Liver (tissue), 10 donors: ENCODE measurements around the gene PLIN1. TPM values are rescaled to one million over a fixed set of nuclear protein-coding genes. Genes with fewer than 3 reads are reported as not detected.

Experiments
- DNase-seq: peaks from one replicate; pipeline ENCODE4 v3.0.0-alpha.2; 2017; ENCODE audit warnings: low spot score
- H3K27ac ChIP-seq, 2 donors: one replicate each; pipeline ENCODE4 v1.7.0; 2013; ENCODE audit warnings: inconsistent platforms in 2 of 2, low read length in 2 of 2, control low read depth in 1 of 2, low read depth in 1 of 2, mild to moderate bottlenecking in 1 of 2
- H3K27me3 ChIP-seq, 4 donors: one replicate each; pipeline versions ENCODE4 v1.6.1 to v1.7.0; 2013; ENCODE audit warnings: low read length in 3 of 4, inconsistent platforms in 1 of 4, mild to moderate bottlenecking in 1 of 4, moderate library complexity in 1 of 4; ENCODE audit not compliant: control insufficient read depth in 4 of 4, insufficient read depth in 4 of 4
- H3K36me3 ChIP-seq, 4 donors: one replicate each; pipeline versions ENCODE4 v1.6.1 to v1.7.0; 2013; ENCODE audit warnings: low read length in 3 of 4, mild to moderate bottlenecking in 3 of 4, low read depth in 1 of 4, moderate library complexity in 1 of 4; ENCODE audit not compliant: control insufficient read depth in 4 of 4, insufficient read depth in 3 of 4
- H3K4me1 ChIP-seq, 4 donors: one replicate each; pipeline versions ENCODE4 v1.6.1 to v1.7.0; 2013; ENCODE audit warnings: low read length in 3 of 4, mild to moderate bottlenecking in 3 of 4, moderate library complexity in 1 of 4; ENCODE audit not compliant: control insufficient read depth in 4 of 4, insufficient read depth in 4 of 4
- H3K4me3 ChIP-seq, 3 donors: one replicate each; pipeline versions ENCODE4 v1.6.1 to v1.7.0; 2013; ENCODE audit warnings: low read length in 3 of 3, control low read depth in 1 of 3, low read depth in 1 of 3, mild to moderate bottlenecking in 1 of 3
- H3K9ac ChIP-seq, 2 donors: one replicate each; pipeline ENCODE4 v1.7.0; 2013; ENCODE audit warnings: low read length in 2 of 2, mild to moderate bottlenecking in 2 of 2, moderate library complexity in 2 of 2, control low read depth in 1 of 2, low read depth in 1 of 2
- H3K9me3 ChIP-seq, 4 donors: one replicate each; pipeline versions ENCODE4 v1.6.1 to v1.7.0; 2013; ENCODE audit warnings: low read length in 3 of 4; ENCODE audit not compliant: control insufficient read depth in 4 of 4
- EGR1 ChIP-seq, 2 donors: IDR thresholded peaks; 2 replicates each; pipeline ENCODE4 v1.6.1; 2016 to 2018; ENCODE audit warnings: antibody characterized with exemption in 2 of 2, low read depth in 2 of 2
- FOXA1 ChIP-seq: IDR thresholded peaks from 2 replicates; pipeline ENCODE4 v1.6.1; 2016; ENCODE audit warnings: antibody characterized with exemption
- FOXA2 ChIP-seq: IDR thresholded peaks from 2 replicates; pipeline ENCODE4 v1.6.1; 2016; ENCODE audit warnings: antibody characterized with exemption
- GABPA ChIP-seq, 2 donors: IDR thresholded peaks in 1 of 2; conservative IDR thresholded peaks in 1 of 2; 2 replicates each; pipeline ENCODE4 v1.6.1; 2016; ENCODE audit warnings: antibody characterized with exemption in 2 of 2, mild to moderate bottlenecking in 1 of 2, moderate library complexity in 1 of 2
- HNF4A ChIP-seq, 2 donors: conservative IDR thresholded peaks; 2 replicates each; pipeline ENCODE4 v1.6.1; 2016; ENCODE audit warnings: antibody characterized with exemption in 2 of 2, mild to moderate bottlenecking in 2 of 2
- HNF4G ChIP-seq: IDR thresholded peaks from 2 replicates; pipeline ENCODE4 v1.6.1; 2016; ENCODE audit warnings: antibody characterized with exemption
- JUND ChIP-seq, 2 donors: IDR thresholded peaks; 2 replicates each; pipeline ENCODE4 v1.6.1; 2016; ENCODE audit warnings: antibody characterized with exemption in 2 of 2
- NR2F2 ChIP-seq: IDR thresholded peaks from 2 replicates; pipeline ENCODE4 v1.6.1; 2016; ENCODE audit warnings: antibody characterized with exemption
- RAD21 ChIP-seq, 2 donors: IDR thresholded peaks; 2 replicates each; pipeline ENCODE4 v1.6.1; 2016; ENCODE audit warnings: antibody characterized with exemption in 2 of 2, mild to moderate bottlenecking in 2 of 2
- RXRA ChIP-seq, 2 donors: IDR thresholded peaks; 2 replicates each; pipeline ENCODE4 v1.6.1; 2017 to 2018; ENCODE audit warnings: antibody characterized with exemption in 2 of 2, mild to moderate bottlenecking in 1 of 2
- SP1 ChIP-seq: IDR thresholded peaks from 2 replicates; pipeline ENCODE4 v1.6.1; 2018; ENCODE audit warnings: antibody characterized with exemption, mild to moderate bottlenecking
- TAF1 ChIP-seq: conservative IDR thresholded peaks from 2 replicates; pipeline ENCODE4 v1.6.1; 2016; ENCODE audit warnings: antibody characterized with exemption, mild to moderate bottlenecking
- YY1 ChIP-seq: IDR thresholded peaks from 2 replicates; pipeline ENCODE4 v1.6.1; 2016; ENCODE audit warnings: antibody characterized with exemption, mild to moderate bottlenecking
- WGBS: extraction: QIAGEN DNeasy Blood & Tissue Kit; methylation state at CpG from one replicate; pipeline ENCODE4 v1.1.7; 2013; 5-methylcytosine and 5-hydroxymethylcytosine counted together
- polyA plus RNA-seq, 2 donors: library from polyadenylated mRNA; stranded (reverse) in 1 of 2; unstranded in 1 of 2; fragments of 200-250 nt in 1 of 2; fragments of >200 nt in 1 of 2; fragmentation: Nextera tagmentation in 1 of 2; extraction: Ambion mirVana in 1 of 2; gene quantifications; one replicate each; pipeline versions ENCODE4 v1.2.1 to v1.2.3, GENCODE V29; 2013 to 2015
- small RNA-seq: library from RNA; depleted of rRNA; stranded (forward); fragments of <200 nt; gene quantifications from one replicate; pipeline ENCODE3, GENCODE V24; 2014
- total RNA-seq, 2 donors: library from RNA; depleted of rRNA; stranded (reverse); fragments of >200 nt; gene quantifications; one replicate each; pipeline ENCODE4 v1.2.3, GENCODE V29; 2014
- TF ChIP-seq, protein P1 (sequence below): IDR thresholded peaks from 2 replicates; pipeline ENCODE4 v1.6.1; 2016; ENCODE audit warnings: antibody characterized with exemption
- TF ChIP-seq, protein P2 (sequence below): IDR thresholded peaks from 2 replicates; pipeline ENCODE4 v1.6.1; 2016; ENCODE audit warnings: antibody characterized with exemption
- TF ChIP-seq, protein P3 (sequence below): IDR thresholded peaks from 2 replicates; pipeline ENCODE4 v1.6.1; 2016; ENCODE audit warnings: antibody characterized with exemption
- TF ChIP-seq, protein P4 (sequence below): fragments of 150-350 bp; IDR thresholded peaks from 2 replicates; pipeline ENCODE4 v1.5.1; 2017; ENCODE audit warnings: improper control_type of control experiment, low read depth, low read length; ENCODE audit not compliant: missing input control
- TF ChIP-seq, protein P5 (sequence below): IDR thresholded peaks from 2 replicates; pipeline ENCODE4 v1.6.1; 2016; ENCODE audit warnings: antibody characterized with exemption, mild to moderate bottlenecking
- donor health status: healthy.
- donor health status: healthy.
- donor health status: healthy.
- donor health status: healthy.
- donor health status: healthy.

The PLIN1 gene
- total and polyA plus RNA-seq, 4 donors: 10.2 to 46.0 (median 13.3) TPM

DNA sequence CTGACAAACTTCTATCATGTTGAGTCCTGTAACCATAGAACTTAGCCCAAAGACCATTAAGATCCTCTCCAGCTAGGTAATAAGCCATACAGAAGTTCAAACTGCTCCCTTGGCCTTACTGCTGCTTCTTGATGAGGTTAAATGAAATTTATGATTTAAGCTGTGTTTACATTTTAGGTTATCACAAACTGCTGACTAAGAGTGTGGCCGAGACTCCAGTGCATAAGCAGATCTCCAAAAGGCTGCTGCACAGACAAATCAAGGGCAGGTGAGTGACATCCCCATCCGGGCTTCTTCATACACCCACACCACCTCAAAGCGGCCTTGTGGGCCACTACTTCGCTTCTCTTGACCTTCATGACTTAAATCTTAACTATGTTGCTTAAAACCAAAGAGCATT is 62.9 kb downstream of the PLIN1 start:
- Histone ChIP-seq H3K4me3 (no peak overlapping the region), H3K9ac (no peak overlapping the region), H3K4me1 (peaks cover 0 to 4% (median 0%) of the 10 kb centered on the region in 4 donors), H3K27me3 (no peaks in the 10 kb centered on the region), H3K9me3 (peaks cover 0 to 5% (median 2%) of the 10 kb centered on the region in 4 donors), H3K27ac (no peak overlapping the region), H3K36me3 (no peaks in the 10 kb centered on the region)
- no peak for DNase-seq
- WGBS: 95% methylated on average over 4 of the region's 4 CpGs
- TF ChIP-seq JUND (IDR thresholded peaks at IDR 0.05): no peak

DNA sequence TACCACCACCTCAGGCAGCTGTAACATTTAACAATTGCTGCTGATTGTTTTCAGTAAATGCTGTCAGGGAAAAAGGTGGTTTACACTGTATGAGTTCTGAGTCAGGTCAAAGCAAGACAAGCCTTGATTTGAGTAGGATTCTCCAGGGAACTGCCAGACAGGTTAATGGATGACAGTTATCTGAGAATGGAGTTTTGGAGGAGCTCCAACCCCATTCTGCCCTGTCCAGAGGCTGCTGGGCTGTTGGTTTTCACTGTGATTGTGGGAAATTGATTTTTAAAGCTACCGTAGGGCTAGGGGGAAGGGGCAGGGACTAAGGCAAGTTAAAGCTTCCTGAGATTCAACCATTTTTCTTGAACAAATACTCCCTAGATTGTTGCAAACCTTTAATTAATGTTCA is 64.0 kb downstream of the PLIN1 start:
- H3K9ac ChIP-seq: no peak overlapping the region
- DNase-seq: no peak
- H3K27ac ChIP-seq: no peak overlapping the region
- no peaks in the 10 kb centered on the region for H3K36me3 ChIP-seq
- no peak overlapping the region for H3K4me3 ChIP-seq
- H3K27me3 ChIP-seq: no peaks in the 10 kb centered on the region
- peaks cover 0 to 5% (median 2%) of the 10 kb centered on the region in 4 donors for H3K9me3 ChIP-seq
- peaks cover 0 to 4% (median 0%) of the 10 kb centered on the region in 4 donors for H3K4me1 ChIP-seq
- TF ChIP-seq, protein P1, sequence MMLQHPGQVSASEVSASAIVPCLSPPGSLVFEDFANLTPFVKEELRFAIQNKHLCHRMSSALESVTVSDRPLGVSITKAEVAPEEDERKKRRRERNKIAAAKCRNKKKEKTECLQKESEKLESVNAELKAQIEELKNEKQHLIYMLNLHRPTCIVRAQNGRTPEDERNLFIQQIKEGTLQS: no peak
- peak; percentile 52 for TF ChIP-seq YY1
- TF ChIP-seq NR2F2: no peak
- TF ChIP-seq EGR1 (IDR thresholded peaks at IDR 0.05; ENCODE audit: low read depth in 2 of 2): no peak
- TF ChIP-seq, protein P2, sequence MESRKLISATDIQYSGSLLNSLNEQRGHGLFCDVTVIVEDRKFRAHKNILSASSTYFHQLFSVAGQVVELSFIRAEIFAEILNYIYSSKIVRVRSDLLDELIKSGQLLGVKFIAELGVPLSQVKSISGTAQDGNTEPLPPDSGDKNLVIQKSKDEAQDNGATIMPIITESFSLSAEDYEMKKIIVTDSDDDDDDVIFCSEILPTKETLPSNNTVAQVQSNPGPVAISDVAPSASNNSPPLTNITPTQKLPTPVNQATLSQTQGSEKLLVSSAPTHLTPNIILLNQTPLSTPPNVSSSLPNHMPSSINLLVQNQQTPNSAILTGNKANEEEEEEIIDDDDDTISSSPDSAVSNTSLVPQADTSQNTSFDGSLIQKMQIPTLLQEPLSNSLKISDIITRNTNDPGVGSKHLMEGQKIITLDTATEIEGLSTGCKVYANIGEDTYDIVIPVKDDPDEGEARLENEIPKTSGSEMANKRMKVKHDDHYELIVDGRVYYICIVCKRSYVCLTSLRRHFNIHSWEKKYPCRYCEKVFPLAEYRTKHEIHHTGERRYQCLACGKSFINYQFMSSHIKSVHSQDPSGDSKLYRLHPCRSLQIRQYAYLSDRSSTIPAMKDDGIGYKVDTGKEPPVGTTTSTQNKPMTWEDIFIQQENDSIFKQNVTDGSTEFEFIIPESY: no peak
- no peak for TF ChIP-seq HNF4G
- TF ChIP-seq, protein P3, sequence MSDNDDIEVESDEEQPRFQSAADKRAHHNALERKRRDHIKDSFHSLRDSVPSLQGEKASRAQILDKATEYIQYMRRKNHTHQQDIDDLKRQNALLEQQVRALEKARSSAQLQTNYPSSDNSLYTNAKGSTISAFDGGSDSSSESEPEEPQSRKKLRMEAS: no peak
- TF ChIP-seq JUND (IDR thresholded peaks at IDR 0.05): no peak
- TF ChIP-seq FOXA1: no peak
- TF ChIP-seq HNF4A (conservative IDR thresholded peaks at IDR 0.05): no peak
- TF ChIP-seq, protein P4, sequence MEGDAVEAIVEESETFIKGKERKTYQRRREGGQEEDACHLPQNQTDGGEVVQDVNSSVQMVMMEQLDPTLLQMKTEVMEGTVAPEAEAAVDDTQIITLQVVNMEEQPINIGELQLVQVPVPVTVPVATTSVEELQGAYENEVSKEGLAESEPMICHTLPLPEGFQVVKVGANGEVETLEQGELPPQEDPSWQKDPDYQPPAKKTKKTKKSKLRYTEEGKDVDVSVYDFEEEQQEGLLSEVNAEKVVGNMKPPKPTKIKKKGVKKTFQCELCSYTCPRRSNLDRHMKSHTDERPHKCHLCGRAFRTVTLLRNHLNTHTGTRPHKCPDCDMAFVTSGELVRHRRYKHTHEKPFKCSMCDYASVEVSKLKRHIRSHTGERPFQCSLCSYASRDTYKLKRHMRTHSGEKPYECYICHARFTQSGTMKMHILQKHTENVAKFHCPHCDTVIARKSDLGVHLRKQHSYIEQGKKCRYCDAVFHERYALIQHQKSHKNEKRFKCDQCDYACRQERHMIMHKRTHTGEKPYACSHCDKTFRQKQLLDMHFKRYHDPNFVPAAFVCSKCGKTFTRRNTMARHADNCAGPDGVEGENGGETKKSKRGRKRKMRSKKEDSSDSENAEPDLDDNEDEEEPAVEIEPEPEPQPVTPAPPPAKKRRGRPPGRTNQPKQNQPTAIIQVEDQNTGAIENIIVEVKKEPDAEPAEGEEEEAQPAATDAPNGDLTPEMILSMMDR: no peak
- no peak for TF ChIP-seq TAF1
- peak in 1 of 2 donors; percentile 4 for TF ChIP-seq RAD21 (IDR thresholded peaks at IDR 0.05)
- TF ChIP-seq SP1: peak; percentile 12
- TF ChIP-seq, protein P5, sequence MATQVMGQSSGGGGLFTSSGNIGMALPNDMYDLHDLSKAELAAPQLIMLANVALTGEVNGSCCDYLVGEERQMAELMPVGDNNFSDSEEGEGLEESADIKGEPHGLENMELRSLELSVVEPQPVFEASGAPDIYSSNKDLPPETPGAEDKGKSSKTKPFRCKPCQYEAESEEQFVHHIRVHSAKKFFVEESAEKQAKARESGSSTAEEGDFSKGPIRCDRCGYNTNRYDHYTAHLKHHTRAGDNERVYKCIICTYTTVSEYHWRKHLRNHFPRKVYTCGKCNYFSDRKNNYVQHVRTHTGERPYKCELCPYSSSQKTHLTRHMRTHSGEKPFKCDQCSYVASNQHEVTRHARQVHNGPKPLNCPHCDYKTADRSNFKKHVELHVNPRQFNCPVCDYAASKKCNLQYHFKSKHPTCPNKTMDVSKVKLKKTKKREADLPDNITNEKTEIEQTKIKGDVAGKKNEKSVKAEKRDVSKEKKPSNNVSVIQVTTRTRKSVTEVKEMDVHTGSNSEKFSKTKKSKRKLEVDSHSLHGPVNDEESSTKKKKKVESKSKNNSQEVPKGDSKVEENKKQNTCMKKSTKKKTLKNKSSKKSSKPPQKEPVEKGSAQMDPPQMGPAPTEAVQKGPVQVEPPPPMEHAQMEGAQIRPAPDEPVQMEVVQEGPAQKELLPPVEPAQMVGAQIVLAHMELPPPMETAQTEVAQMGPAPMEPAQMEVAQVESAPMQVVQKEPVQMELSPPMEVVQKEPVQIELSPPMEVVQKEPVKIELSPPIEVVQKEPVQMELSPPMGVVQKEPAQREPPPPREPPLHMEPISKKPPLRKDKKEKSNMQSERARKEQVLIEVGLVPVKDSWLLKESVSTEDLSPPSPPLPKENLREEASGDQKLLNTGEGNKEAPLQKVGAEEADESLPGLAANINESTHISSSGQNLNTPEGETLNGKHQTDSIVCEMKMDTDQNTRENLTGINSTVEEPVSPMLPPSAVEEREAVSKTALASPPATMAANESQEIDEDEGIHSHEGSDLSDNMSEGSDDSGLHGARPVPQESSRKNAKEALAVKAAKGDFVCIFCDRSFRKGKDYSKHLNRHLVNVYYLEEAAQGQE: no peak
- TF ChIP-seq RXRA (IDR thresholded peaks at IDR 0.05): no peak
- no peak for TF ChIP-seq GABPA (IDR thresholded peaks at IDR 0.05 in 1 of 2, conservative IDR thresholded peaks at IDR 0.05 in 1 of 2)
- no peak for TF ChIP-seq FOXA2
- 44% methylated on average over 1 of the region's 1 CpG for WGBS

Small RNA genes lying within 50 kb of the gene (small RNA-seq; reads per million reads assigned to genes)
- not detected for gene RNU6-132P

Other genes with a start within 250 kb of the PLIN1 start
- under 1 TPM; 0.08 to 0.19 TPM for gene RHCG, start 182.8 kb downstream of the PLIN1 start, total RNA-seq
- gene RHCG, start 182.8 kb downstream of the PLIN1 start, polyA plus RNA-seq: under 1 TPM; 0.14 to 0.15 TPM
- 1 to 10 TPM in 1 of 2 donors, under 1 TPM in 1; under 0.01 to 7.3 TPM for gene TICRR, start 103.9 kb downstream of the PLIN1 start, total RNA-seq
- gene TICRR, start 103.9 kb downstream of the PLIN1 start, polyA plus RNA-seq: under 1 TPM; 0.13 to 0.17 TPM
- gene KIF7, start 23.9 kb downstream of the PLIN1 start, total RNA-seq: 1 to 10 TPM; 1.0 to 1.3 TPM
- under 1 TPM; 0.04 to 0.44 TPM for gene KIF7, start 23.9 kb downstream of the PLIN1 start, polyA plus RNA-seq
- 10 to 100 TPM in 1 of 2 donors, 1 to 10 TPM in 1; 6.6 to 47.9 TPM for gene PEX11A, start 11.4 kb upstream of the PLIN1 start, total RNA-seq
- 10 to 100 TPM; 17.3 to 31.3 TPM for gene PEX11A, start 11.4 kb upstream of the PLIN1 start, polyA plus RNA-seq
- under 1 TPM in 1 of 2 donors, not detected in 1; 0.08 TPM for gene WDR93, start 11.4 kb upstream of the PLIN1 start, total RNA-seq
- under 1 TPM in 1 of 2 donors, not detected in 1; 0.08 TPM for gene WDR93, start 11.4 kb upstream of the PLIN1 start, polyA plus RNA-seq
- gene MESP1, start 71.9 kb upstream of the PLIN1 start, total RNA-seq: under 1 TPM; 0.14 to 0.50 TPM
- 1 to 10 TPM; 1.2 to 1.8 TPM for gene MESP1, start 71.9 kb upstream of the PLIN1 start, polyA plus RNA-seq
- not detected for gene MESP2, start 97.0 kb upstream of the PLIN1 start, total RNA-seq
- gene MESP2, start 97.0 kb upstream of the PLIN1 start, polyA plus RNA-seq: under 1 TPM in 1 of 2 donors, not detected in 1; 0.03 TPM
- 100 to 1,000 TPM in 1 of 2 donors, 10 to 100 TPM in 1; 88.8 to 182 TPM for gene ANPEP, start 135.5 kb upstream of the PLIN1 start, total RNA-seq
- gene ANPEP, start 135.5 kb upstream of the PLIN1 start, polyA plus RNA-seq: 100 to 1,000 TPM; 150 to 227 TPM
- 10 to 100 TPM; 24.1 to 73.5 TPM for gene AP3S2, start 214.6 kb upstream of the PLIN1 start, total RNA-seq
- 10 to 100 TPM in 1 of 2 donors, 1 to 10 TPM in 1; 8.4 to 27.6 TPM for gene AP3S2, start 214.6 kb upstream of the PLIN1 start, polyA plus RNA-seq
- gene ARPIN, start 233.6 kb upstream of the PLIN1 start, total RNA-seq: 1 to 10 TPM; 3.9 to 7.2 TPM
- gene ARPIN, start 233.6 kb upstream of the PLIN1 start, polyA plus RNA-seq: 1 to 10 TPM; 1.6 to 3.2 TPM